ENCODE results near the gene PAXX. TPM values are rescaled to one million over a fixed set of nuclear protein-coding genes. Genes with fewer than 3 reads are reported as not detected.
A peak's percentile ranks its signal among the peaks of the same experiment; 100 is the strongest.
"Not testable (repeated sequence)": the region's sequence is repeated elsewhere in the genome, so short reads cannot be mapped to it uniquely, and the experiment has no call there.

The PAXX gene
- total RNA-seq, 1 donor from 2014 or later, result 87.0 TPM

DNA sequence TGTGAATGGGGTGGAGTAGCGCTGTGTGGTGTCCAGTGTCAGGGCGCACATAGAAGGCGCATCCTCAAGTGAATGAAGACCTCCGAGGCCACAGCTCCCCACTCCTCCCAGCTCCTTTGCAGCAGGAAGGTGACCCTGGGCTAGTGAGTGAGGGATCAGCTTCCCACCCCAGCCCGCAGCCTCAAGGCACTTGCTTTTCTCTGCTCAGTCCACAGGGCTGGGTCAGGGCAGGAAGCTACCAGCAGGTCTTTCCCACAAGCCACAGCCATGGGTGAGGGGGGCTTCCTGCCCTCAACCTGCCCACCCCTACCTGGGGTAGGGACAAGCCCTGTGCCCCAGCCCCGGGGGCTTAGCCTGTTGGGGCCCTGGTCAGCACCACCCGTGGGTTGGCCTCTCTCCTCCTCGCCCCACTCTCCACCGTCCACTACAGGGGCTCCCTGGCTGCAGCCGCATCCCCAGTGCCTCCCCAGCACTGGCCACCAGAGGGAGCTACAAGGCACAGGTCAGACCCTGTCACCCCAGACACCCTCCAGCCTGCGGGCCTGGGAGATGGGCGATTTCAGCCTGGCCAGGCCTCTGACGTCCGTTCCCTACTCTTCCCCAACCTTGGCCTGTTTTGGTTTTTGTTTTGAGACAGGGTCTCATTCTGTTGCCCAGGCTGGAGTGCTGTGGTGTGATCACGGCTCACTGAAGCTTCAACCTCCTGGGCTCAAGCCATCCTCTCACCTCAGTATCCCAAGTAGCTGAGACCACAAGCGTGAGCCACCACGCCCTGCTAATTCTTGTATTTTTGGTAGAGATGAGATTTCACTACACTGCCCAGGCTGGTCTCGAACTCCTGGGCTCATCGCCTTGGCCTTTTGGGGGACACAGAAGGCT lies 37.1 kb downstream of the PAXX start:
- intact Hi-C loops (cut with DNase I), result loop anchor here (2.0 kb wide), 3 partner anchors 80 to 238 kb away; partner anchors contain the start of genes PHPT1 and TMEM141
- Histone ChIP-seq H3K36me3 (no peaks in the 10 kb centered on the region), H3K9me3 (no peaks in the 10 kb centered on the region), H3K4me3 (peak overlapping the region; percentile 71 to 94), H3K27me3 (no peaks in the 10 kb centered on the region), H3K4me1 (peaks cover 17% of the 10 kb centered on the region in 2 donors), H3K27ac (no peak overlapping the region)
- TF ChIP-seq, protein P1, sequence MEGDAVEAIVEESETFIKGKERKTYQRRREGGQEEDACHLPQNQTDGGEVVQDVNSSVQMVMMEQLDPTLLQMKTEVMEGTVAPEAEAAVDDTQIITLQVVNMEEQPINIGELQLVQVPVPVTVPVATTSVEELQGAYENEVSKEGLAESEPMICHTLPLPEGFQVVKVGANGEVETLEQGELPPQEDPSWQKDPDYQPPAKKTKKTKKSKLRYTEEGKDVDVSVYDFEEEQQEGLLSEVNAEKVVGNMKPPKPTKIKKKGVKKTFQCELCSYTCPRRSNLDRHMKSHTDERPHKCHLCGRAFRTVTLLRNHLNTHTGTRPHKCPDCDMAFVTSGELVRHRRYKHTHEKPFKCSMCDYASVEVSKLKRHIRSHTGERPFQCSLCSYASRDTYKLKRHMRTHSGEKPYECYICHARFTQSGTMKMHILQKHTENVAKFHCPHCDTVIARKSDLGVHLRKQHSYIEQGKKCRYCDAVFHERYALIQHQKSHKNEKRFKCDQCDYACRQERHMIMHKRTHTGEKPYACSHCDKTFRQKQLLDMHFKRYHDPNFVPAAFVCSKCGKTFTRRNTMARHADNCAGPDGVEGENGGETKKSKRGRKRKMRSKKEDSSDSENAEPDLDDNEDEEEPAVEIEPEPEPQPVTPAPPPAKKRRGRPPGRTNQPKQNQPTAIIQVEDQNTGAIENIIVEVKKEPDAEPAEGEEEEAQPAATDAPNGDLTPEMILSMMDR (IDR thresholded peaks at IDR 0.05), result peak; percentile 68 to 88 (median 86)
- DNase-seq (ENCODE audit: low spot score in 2 of 2), result peak in 1 of 2 donors; percentile 87

DNA sequence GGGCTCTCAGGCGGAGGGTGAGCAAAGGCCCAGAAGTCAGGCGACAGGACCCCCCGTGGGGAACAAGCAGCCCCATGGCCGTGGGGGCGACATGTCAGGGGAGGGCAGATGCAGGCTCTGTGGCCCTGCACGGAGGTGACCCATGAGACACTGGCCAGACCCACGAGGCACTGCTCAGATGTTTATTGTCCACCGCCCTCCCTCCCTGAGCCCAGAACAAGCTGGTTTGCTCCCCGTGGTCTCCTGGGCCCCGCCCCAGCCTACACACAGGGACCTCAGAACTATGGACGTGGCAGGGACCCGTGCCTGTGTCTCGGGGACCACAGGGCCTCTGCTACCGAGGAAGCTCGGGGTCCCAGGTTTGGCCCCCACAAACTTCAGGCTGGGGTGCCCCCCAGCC lies 37.8 kb downstream of the PAXX start:
- no peaks in the 10 kb centered on the region for H3K9me3 ChIP-seq
- no peak overlapping the region for H3K4me3 ChIP-seq
- no peak overlapping the region for H3K27ac ChIP-seq
- no peak for DNase-seq (ENCODE audit: low spot score in 2 of 2)
- H3K27me3 ChIP-seq, result no peaks in the 10 kb centered on the region
- TF ChIP-seq, protein P1 (IDR thresholded peaks at IDR 0.05), result no peak
- peaks cover 17 to 21% of the 10 kb centered on the region in 2 donors for H3K4me1 ChIP-seq
- H3K36me3 ChIP-seq, result no peaks in the 10 kb centered on the region
- intact Hi-C loops (cut with DNase I), result no loop called here

DNA sequence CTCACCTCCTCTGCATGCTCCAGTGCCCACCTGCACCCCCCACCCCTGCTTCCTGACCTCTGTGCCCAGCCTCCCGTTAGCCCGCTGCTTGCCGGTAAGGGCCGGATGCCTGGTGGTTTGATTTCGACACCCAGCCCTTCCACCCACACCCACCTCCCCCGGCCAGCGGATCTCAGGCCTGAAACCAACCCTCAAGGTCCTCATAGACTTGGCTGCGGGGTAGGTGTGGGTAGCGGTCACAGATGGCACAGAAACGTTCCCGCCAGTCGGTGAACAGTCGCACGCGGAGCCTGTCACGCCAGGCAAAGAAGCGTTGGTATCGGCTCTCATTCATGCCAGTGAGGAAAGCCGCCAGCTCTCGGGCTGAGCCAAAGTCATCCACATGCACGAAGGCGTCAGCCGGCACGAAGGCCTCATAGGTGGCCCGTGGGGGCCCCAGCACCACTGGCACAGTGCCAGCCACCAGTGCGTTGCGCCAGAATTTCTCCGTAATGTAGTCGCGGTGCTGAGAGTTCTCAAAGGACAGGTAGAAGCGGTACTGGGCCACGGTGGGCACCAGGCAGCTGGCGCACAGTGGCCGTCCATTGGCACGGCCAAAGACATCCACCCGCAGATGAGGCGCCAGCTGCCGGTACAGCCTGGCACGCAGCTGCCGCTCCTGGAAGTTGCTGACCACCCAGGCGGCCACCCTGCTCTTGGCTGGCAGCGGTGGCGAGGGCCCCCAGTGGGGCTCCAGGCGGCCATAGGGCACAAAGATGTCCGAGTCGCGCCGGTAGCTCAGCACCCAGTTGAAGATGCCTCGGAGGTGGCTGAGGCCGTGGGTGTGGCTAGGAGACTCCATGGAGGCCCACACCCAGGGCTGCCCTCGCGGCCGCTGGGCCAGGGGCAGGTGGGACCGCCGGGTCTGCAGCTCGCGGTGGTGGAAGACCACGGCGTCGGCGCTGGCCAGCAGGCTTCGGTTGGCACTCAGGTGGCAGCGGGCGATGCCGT lies 38.6 kb downstream of the PAXX start:
- H3K36me3 ChIP-seq, result no peaks in the 10 kb centered on the region
- DNase-seq (ENCODE audit: low spot score in 2 of 2), result no peak
- no peak overlapping the region for H3K27ac ChIP-seq
- peaks cover 17 to 25% of the 10 kb centered on the region in 2 donors for H3K4me1 ChIP-seq
- TF ChIP-seq, protein P1 (IDR thresholded peaks at IDR 0.05), result no peak
- H3K9me3 ChIP-seq, result no peaks in the 10 kb centered on the region
- intact Hi-C loops (cut with DNase I), result no loop called here
- no peak overlapping the region for H3K4me3 ChIP-seq
- no peaks in the 10 kb centered on the region for H3K27me3 ChIP-seq

DNA sequence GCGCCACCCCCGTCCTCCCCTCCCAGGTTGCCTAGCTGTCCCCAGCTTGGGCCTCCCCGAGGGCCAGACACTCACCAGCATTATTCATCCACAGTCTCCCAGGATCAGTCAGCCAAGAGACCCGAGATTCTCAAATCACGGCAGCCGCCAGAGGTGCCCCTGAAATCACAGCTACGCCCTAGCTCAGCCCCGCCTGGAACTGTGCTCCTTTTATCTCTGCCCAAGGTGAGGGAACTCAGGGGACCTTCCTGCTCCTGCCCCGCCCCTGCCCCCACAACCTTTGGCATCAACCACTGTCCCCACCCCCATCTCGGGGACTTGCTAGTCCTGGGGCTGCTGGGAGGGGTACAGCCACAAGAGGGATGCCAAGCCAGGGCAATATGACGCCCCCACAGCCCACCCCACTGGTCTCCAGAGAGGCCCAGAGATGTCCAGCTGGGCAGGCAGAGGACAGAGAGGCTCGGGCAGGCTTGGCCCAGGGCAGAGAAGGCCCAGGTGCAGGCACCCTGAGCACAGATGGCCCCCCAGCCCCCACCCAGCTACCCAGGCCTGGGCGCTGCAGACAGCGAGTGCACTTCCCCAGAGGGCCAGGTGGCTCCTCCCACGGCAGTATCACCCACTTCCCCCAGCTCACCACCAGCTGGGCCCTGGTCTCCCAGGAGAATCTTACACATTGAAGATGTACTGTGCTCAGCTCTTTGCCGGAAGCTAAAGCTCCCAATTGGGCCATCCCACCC lies 39.9 kb downstream of the PAXX start, which contains the start of gene FUT7:
Gene FUT7 (minus strand): TSS at position 185 of the 737 bp plus-strand sequence. CDS start 97 bp downstream, at position 88.
- Histone ChIP-seq H3K27me3 (no peaks in the 10 kb centered on the region), H3K9me3 (no peaks in the 10 kb centered on the region), H3K27ac (no peak within 1 kb of the TSS), H3K36me3 (no peaks in the 10 kb centered on the region), H3K4me1 (peaks cover 13 to 22% of the 10 kb centered on the region in 2 donors), H3K4me3 (no peak within 1 kb of the TSS)
- TF ChIP-seq, protein P1 (IDR thresholded peaks at IDR 0.05), result no peak
- intact Hi-C loops (cut with DNase I), result no loop called here
- no peak for DNase-seq (ENCODE audit: low spot score in 2 of 2)

DNA sequence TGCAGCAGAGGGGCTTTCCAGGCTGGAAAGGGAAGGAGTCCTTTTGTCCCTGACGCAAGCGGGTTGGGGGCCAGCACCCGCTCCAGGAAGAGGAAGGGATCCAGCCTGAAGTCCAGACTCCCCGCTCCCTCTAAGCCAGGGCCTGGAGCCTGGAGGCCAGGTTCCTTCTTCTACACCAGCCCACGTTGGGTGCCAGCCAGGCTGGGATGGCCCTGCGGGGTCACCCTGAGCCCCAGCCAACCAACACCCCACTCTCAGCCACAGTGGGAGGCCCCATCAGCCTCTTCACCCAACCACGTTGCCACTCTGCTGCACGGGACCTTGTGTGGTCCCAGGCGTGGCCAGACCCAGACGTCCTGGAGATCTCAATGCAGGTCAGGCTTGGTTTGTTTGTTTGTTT lies 40.6 kb downstream of the PAXX start:
- H3K36me3 ChIP-seq, result no peaks in the 10 kb centered on the region
- no peak overlapping the region for H3K27ac ChIP-seq
- TF ChIP-seq, protein P1 (IDR thresholded peaks at IDR 0.05), result no peak
- peak overlapping the region in 1 of 2 donors; percentile 25 for H3K4me3 ChIP-seq
- peaks cover 8 to 17% of the 10 kb centered on the region in 2 donors for H3K4me1 ChIP-seq
- H3K9me3 ChIP-seq, result no peaks in the 10 kb centered on the region
- intact Hi-C loops (cut with DNase I), result no loop called here
- no peaks in the 10 kb centered on the region for H3K27me3 ChIP-seq
- DNase-seq (ENCODE audit: low spot score in 2 of 2), result peak in 1 of 2 donors; percentile 75

DNA sequence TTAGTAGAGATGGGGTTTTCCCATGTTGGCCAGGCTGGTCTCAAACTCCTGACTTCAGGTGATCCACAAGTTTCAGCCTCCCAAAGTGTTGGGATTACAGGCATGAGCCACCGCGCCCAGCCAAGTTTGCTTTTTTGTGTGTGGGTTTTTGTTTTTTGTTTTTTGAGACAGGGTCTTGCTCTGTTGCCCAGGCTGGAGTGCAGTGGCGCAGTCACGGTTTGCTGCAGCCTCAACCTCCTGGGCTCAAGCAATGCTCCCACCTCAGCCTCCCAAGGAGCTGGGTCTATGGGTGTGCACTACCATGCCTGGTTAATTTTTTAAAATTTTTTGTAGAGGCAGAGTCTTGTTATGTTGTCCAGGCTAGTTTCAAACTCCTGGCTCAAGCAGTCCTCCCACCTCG lies 41.3 kb downstream of the PAXX start:
- DNase-seq (ENCODE audit: low spot score in 2 of 2); H3K27ac ChIP-seq; intact Hi-C loops (cut with DNase I); H3K36me3 ChIP-seq; H3K9me3 ChIP-seq; H3K27me3 ChIP-seq: not testable (repeated sequence)
- peak overlapping the region in 1 of 2 donors; percentile 25 for H3K4me3 ChIP-seq
- peaks cover 6 to 16% of the 10 kb centered on the region in 2 donors for H3K4me1 ChIP-seq
